GM12873 (cell line): ENCODE results near the gene GPRASP1.

Source experiments
- CTCF ChIP-seq: IDR thresholded peaks from 2 replicates; pipeline ENCODE4 v1.5.1; 2012; ENCODE audit warnings: low read depth, mild to moderate bottlenecking, moderate library complexity, low read length, control low read depth; ENCODE audit not compliant: insufficient read depth; ENCODE audit errors: missing control alignments

GPRASP1 gene

GRCh38 chrX:102651242-102652011 is at the start of gene GPRASP1:
GPRASP1 (plus strand) TSS chrX:102651483; CDS start chrX:102653914, 2,431 bp downstream.
- TF ChIP-seq CTCF, result no peak

- no peak for TF ChIP-seq CTCF
Measured at GRCh38 chrX:102604327-102604726, 47.0 kb upstream of the GPRASP1 start.

- no peak for TF ChIP-seq CTCF
Measured at GRCh38 chrX:102606115-102606514, 45.2 kb upstream of the GPRASP1 start.

GRCh38 chrX:102610905-102611304 is 40.4 kb upstream of the GPRASP1 start:
- TF ChIP-seq CTCF, result no peak

GRCh38 chrX:102624105-102624504 is 27.2 kb upstream of the GPRASP1 start:
- no peak for TF ChIP-seq CTCF

- no peak for TF ChIP-seq CTCF
Measured at GRCh38 chrX:102627640-102628039, 23.6 kb upstream of the GPRASP1 start.

- no peak for TF ChIP-seq CTCF
Measured at GRCh38 chrX:102637561-102637960, 13.7 kb upstream of the GPRASP1 start.
